ENCODE measurements around the gene KBTBD3.

- TF ChIP-seq MAFK (IDR thresholded peaks at IDR 0.05; ENCODE audit: partially characterized antibody): no peak
- TF ChIP-seq, protein P1, sequence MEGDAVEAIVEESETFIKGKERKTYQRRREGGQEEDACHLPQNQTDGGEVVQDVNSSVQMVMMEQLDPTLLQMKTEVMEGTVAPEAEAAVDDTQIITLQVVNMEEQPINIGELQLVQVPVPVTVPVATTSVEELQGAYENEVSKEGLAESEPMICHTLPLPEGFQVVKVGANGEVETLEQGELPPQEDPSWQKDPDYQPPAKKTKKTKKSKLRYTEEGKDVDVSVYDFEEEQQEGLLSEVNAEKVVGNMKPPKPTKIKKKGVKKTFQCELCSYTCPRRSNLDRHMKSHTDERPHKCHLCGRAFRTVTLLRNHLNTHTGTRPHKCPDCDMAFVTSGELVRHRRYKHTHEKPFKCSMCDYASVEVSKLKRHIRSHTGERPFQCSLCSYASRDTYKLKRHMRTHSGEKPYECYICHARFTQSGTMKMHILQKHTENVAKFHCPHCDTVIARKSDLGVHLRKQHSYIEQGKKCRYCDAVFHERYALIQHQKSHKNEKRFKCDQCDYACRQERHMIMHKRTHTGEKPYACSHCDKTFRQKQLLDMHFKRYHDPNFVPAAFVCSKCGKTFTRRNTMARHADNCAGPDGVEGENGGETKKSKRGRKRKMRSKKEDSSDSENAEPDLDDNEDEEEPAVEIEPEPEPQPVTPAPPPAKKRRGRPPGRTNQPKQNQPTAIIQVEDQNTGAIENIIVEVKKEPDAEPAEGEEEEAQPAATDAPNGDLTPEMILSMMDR (IDR thresholded peaks at IDR 0.05): no peak
- TF ChIP-seq POLR2A (IDR thresholded peaks at IDR 0.05; ENCODE audit: low read length): no peak
Measured at GRCh38 chr11:106049727-106050476, 27.2 kb downstream of the KBTBD3 start.

Data from A549 (cell line).